Measurements from ENCODE around the gene SPECC1L. TPM values are rescaled to one million over a fixed set of nuclear protein-coding genes. Genes with fewer than 3 reads are reported as not detected.

The SPECC1L gene
- total RNA-seq, 4 donors from 2014 or later: 63.6 to 116 (median 90.1) TPM

- H3K36me3 ChIP-seq: peaks cover 6 to 67% (median 42%) of the 10 kb centered on the region in 4 donors
- no peak for DNase-seq (ENCODE audit: extremely low spot score)
- WGBS: 24% methylated on average over 5 of the region's 5 CpGs
- H3K4me1 ChIP-seq: peaks cover 19 to 25% (median 23%) of the 10 kb centered on the region in 4 donors
- no peak overlapping the region for H3K4me3 ChIP-seq
- H3K27me3 ChIP-seq: no peaks in the 10 kb centered on the region
- intact Hi-C loops (cut with DNase I): no loop called here
- TF ChIP-seq, protein P1, sequence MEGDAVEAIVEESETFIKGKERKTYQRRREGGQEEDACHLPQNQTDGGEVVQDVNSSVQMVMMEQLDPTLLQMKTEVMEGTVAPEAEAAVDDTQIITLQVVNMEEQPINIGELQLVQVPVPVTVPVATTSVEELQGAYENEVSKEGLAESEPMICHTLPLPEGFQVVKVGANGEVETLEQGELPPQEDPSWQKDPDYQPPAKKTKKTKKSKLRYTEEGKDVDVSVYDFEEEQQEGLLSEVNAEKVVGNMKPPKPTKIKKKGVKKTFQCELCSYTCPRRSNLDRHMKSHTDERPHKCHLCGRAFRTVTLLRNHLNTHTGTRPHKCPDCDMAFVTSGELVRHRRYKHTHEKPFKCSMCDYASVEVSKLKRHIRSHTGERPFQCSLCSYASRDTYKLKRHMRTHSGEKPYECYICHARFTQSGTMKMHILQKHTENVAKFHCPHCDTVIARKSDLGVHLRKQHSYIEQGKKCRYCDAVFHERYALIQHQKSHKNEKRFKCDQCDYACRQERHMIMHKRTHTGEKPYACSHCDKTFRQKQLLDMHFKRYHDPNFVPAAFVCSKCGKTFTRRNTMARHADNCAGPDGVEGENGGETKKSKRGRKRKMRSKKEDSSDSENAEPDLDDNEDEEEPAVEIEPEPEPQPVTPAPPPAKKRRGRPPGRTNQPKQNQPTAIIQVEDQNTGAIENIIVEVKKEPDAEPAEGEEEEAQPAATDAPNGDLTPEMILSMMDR (IDR thresholded peaks at IDR 0.05): peak; percentile 50 to 68 (median 56)
- TF ChIP-seq POLR2A (IDR thresholded peaks at IDR 0.05; ENCODE audit: low read depth): no peak
- no peak for TF ChIP-seq POLR2AphosphoS5 (IDR thresholded peaks at IDR 0.05)
- H3K27ac ChIP-seq (replicated peaks in 1 of 4): no peak overlapping the region
- no peaks in the 10 kb centered on the region for H3K9me3 ChIP-seq
Observed at GRCh38 chr22:24325105-24325757, 54.6 kb downstream of the SPECC1L start.

DNA sequence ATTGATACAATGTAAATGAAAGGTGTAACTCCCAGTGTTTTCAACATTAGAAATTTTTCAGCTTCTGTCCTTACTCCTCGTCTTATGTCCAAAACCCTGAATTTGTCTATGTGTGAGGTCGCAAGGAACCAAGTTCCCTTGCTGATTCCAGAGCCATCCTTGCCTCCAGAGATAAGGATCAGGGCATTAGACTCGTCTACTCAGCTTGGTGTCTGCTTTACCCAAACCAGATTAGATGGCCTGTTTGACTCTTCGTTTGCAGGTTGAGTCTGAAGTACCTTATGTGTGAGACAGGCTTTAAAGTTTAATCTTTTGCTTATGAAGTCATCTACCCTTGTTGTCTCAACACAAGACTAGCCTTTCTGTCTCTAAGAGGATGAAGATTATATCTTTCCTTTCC is 55.6 kb downstream of the SPECC1L start:
- no peak for TF ChIP-seq EP300 (IDR thresholded peaks at IDR 0.05)
- H3K4me3 ChIP-seq: no peak overlapping the region
- peaks cover 6 to 72% (median 49%) of the 10 kb centered on the region in 4 donors for H3K36me3 ChIP-seq
- intact Hi-C loops (cut with DNase I): no loop called here
- peaks cover 19 to 27% (median 25%) of the 10 kb centered on the region in 4 donors for H3K4me1 ChIP-seq
- H3K9me3 ChIP-seq: no peaks in the 10 kb centered on the region
- DNase-seq (ENCODE audit: extremely low spot score): no peak
- H3K27ac ChIP-seq (replicated peaks in 1 of 4): no peak overlapping the region
- WGBS: 80% methylated on average over 4 of the region's 4 CpGs
- H3K27me3 ChIP-seq: no peaks in the 10 kb centered on the region

GRCh38 chr22:24327832-24328231 is 57.2 kb downstream of the SPECC1L start:
- intact Hi-C loops (cut with DNase I): no loop called here
- no peaks in the 10 kb centered on the region for H3K9me3 ChIP-seq
- TF ChIP-seq EP300 (IDR thresholded peaks at IDR 0.05) (no peak), POLR2AphosphoS5 (IDR thresholded peaks at IDR 0.05) (no peak), POLR2A (IDR thresholded peaks at IDR 0.05; ENCODE audit: low read depth) (no peak)
- TF ChIP-seq, protein P1 (IDR thresholded peaks at IDR 0.05): no peak
- H3K36me3 ChIP-seq: peaks cover 6 to 58% (median 41%) of the 10 kb centered on the region in 4 donors
- DNase-seq (ENCODE audit: extremely low spot score): no peak
- no peak overlapping the region for H3K27ac ChIP-seq (replicated peaks in 1 of 4)
- H3K27me3 ChIP-seq: no peaks in the 10 kb centered on the region
- no peak overlapping the region for H3K4me3 ChIP-seq
- H3K4me1 ChIP-seq: peaks cover 17 to 37% (median 25%) of the 10 kb centered on the region in 4 donors
- WGBS: 84% methylated on average over 5 of the region's 5 CpGs

DNA sequence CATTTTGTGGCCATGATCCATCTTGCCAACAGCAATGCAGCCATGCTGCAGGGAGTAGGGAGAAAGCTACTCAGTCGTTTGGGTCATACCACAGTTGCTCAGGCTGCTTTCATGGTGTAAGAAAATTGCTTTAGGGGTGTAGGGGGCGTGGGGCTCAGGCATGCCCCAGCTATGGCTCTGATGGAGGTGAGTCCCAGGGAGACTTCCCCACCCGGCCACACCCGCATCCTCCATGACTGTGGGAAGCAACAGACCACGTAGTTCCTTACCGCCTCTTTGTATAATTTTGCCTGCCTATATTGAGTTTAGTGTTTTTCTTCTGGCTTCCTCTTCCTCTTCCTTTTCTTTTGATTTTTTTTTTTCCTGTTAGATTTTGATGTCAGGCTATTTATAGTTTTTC is 58.8 kb downstream of the SPECC1L start:
- Histone ChIP-seq H3K27ac (replicated peaks in 1 of 4) (no peak overlapping the region), H3K4me3 (no peak overlapping the region), H3K36me3 (peaks cover 8 to 61% (median 37%) of the 10 kb centered on the region in 4 donors), H3K4me1 (peaks cover 4 to 31% (median 17%) of the 10 kb centered on the region in 4 donors), H3K9me3 (no peaks in the 10 kb centered on the region), H3K27me3 (no peaks in the 10 kb centered on the region)
- DNase-seq (ENCODE audit: extremely low spot score): no peak
- WGBS: 81% methylated on average over 6 of the region's 6 CpGs
- intact Hi-C loops (cut with DNase I): no loop called here
- TF ChIP-seq, protein P1 (IDR thresholded peaks at IDR 0.05): no peak
- TF ChIP-seq POLR2AphosphoS5 (IDR thresholded peaks at IDR 0.05) (no peak), POLR2A (IDR thresholded peaks at IDR 0.05; ENCODE audit: low read depth) (no peak), EP300 (IDR thresholded peaks at IDR 0.05) (no peak)

GRCh38 chr22:24330636-24331035 is 60.0 kb downstream of the SPECC1L start:
- 0% methylated on average over 1 of the region's 1 CpG for WGBS
- no peak overlapping the region for H3K4me3 ChIP-seq
- no peaks in the 10 kb centered on the region for H3K9me3 ChIP-seq
- H3K27me3 ChIP-seq: no peaks in the 10 kb centered on the region
- no peak for DNase-seq (ENCODE audit: extremely low spot score)
- H3K27ac ChIP-seq (replicated peaks in 1 of 4): no peak overlapping the region
- peaks cover 12 to 66% (median 43%) of the 10 kb centered on the region in 4 donors for H3K36me3 ChIP-seq
- H3K4me1 ChIP-seq: peaks cover 0 to 20% (median 7%) of the 10 kb centered on the region in 4 donors
- TF ChIP-seq POLR2AphosphoS5 (IDR thresholded peaks at IDR 0.05) (no peak), EP300 (IDR thresholded peaks at IDR 0.05) (no peak), POLR2A (IDR thresholded peaks at IDR 0.05; ENCODE audit: low read depth) (no peak)
- TF ChIP-seq, protein P1 (IDR thresholded peaks at IDR 0.05): no peak
- intact Hi-C loops (cut with DNase I): no loop called here
